Activated CD8-positive, alpha-beta memory T cell treated with anti-CD3 and anti-CD28 coated beads for 48 hours (primary cell): Measurements from ENCODE around the gene GRIN1.
"Not testable (repeated sequence)": the region's sequence is repeated elsewhere in the genome, so short reads cannot be mapped to it uniquely, and the experiment has no call there.

Experiments used
- DNase-seq, 3 experiments: peaks; one replicate each; pipeline ENCODE4 v3.0.0-alpha.2; 2020; ENCODE audit warnings: low read depth in 2 of 3, low spot score in 2 of 3

The GRIN1 gene

GRCh38 chr9:137110911-137111787 is 27.8 kb upstream of the GRIN1 start:
- no peak for DNase-seq

DNA sequence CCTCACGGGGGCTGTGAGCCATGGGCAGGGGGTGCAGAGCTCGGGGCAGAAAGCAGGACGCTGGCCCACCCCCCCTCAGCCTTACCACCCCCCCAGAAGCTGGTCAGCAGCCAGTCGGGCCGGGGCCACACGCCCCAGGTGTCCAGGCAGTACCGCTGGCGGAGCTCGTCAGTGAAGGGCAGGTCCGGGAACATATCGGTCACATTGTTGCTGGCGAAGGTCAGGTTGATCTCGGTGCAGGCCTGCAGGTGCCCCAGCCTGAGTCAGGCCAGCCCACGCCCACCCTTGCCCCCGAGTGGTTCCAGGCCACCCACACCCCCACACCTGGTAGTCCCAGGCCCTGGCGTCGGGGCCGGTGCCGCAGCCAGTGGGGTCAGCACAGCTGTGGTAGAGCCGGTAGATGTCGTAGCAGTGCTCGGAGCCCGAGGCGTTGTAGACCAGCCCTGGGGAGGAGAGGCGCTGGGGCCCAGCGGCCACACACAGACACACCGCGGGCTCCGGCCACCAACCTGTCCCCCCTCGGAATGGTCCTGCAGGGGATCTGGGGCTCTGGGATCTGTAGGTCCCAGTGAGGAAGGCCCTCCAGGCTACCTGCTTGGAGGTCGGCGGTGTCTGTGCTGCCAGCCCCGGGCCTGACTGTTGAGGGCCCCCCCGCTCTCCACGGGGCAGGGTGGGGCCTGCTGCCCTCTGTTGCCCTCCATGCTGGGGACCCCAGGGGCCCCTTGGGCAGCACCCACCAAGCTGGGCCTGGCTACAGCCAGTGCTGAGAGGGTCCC is 27.0 kb upstream of the GRIN1 start:
- no peak for DNase-seq

DNA sequence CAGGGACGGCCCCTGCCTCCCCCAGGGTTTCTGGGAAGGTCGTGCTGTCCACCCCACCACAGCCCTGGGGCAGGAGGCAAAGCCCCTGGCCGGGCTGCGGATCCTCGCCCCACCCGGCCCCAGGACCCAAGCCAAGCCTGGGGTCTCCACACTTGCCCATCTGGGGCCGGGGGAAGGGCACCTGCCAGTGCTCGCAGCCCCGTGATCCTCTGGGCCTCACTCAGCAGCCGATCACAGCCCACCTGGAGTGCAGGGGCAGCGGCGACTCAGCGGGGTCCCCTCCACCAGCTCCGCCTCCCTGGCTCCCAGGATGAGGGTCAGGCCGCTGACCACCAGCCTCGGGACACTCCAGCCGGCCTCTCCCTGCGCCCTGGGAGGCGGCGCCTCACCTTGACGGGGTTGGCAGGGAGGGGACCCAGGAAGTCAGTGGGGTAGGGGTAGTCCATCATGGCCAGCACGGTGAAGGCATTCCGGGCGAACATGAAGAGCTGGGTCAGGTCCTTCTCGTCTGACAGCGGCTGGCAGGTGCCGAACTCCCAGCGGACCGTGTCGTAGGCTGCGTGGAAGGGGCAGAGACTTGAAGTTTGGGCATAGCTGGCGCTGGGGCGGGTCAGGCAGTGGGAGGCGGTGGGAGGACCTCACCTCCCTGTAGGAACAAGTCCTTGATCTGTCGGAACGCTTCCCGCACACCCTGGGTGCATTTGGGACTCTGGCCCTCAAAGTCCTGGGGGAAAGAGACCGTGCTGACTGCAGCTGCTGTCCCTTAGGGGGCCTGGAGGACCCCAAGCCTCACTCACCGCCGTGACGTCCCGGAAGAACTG is 26.2 kb upstream of the GRIN1 start:
- no peak for DNase-seq

GRCh38 chr9:137113385-137114159 is 25.4 kb upstream of the GRIN1 start:
- no peak for DNase-seq

DNA sequence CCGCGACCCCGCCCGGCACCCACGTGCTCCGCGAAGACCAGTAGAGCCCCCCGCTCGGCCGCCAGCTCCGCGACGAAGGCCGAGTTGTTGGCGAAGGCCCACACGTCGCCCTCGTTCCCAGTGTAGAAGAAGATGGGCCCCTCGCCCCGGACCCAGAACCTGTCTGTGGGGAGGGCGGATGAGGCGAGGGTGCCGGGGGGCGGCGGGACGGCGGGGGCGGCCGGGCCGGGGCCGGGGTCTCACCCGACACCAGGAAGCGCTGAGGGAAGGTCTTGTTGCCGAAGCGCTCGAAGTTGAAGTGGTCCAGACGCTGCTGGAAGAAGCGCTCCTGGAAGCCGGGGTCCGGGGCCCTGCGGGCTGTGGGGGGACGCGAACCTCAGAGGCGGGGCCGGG is 24.7 kb upstream of the GRIN1 start:
- no peak for DNase-seq

GRCh38 chr9:137114613-137115393 is 24.2 kb upstream of the GRIN1 start, which contains the start of gene DPP7:
DPP7 (minus strand) TSS chr9:137114733; CDS start chr9:137114713, 20 bp downstream.
- DNase-seq: peak; percentile 49 to 66 (median 65)

- DNase-seq: no peak
These were observed 23.4 kb upstream of the GRIN1 start for GRCh38 chr9:137115394-137116026.

GRCh38 chr9:137116027-137116507 is 22.9 kb upstream of the GRIN1 start:
- no peak for DNase-seq

GRCh38 chr9:137116728-137117127 is 22.2 kb upstream of the GRIN1 start:
- no peak for DNase-seq

- no peak for DNase-seq
These were observed 21.7 kb upstream of the GRIN1 start for GRCh38 chr9:137117269-137117731.

GRCh38 chr9:137118092-137118603 is 20.8 kb upstream of the GRIN1 start:
- not testable (repeated sequence) for DNase-seq

DNA sequence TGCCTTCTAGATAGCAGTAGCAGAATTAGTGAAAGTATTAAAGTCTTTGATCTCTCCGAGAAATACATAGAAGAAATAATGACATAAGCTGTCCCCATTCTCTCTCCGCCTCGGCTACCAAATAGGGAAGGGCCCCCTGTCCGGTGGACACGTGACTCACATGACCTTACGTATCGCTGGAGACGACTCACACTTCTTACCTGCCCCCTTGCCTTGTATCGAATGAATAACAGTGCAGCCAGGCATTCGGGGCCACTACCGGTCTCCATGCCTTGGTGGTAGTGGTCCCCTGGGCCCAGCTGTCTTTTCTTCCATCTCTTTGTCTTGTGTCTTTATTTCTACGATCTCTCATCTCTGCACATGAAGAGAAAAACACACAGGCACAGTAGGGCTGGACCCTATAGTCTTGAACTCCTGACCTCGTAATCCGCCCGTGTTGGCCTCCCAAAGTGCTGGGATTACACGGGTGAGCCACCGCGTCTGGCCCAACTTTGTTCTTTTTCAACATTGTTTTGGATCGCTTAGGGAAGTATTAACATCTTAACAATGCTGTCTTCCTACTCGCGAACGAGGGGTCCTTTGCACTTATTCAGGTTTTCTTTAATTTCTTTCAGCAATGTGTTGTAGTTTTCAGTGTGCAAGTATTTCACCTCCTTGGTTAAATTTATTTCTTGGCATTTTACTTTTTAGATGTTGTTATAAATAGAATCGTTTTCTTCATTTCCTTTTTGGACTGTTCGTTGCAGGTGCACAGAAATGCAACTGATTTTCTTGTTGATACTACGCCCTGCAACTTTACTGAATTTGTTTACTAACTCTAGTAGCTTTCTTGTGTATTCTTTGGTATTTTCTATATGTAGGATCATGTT is 16.8 kb upstream of the GRIN1 start:
- DNase-seq: not testable (repeated sequence)

DNA sequence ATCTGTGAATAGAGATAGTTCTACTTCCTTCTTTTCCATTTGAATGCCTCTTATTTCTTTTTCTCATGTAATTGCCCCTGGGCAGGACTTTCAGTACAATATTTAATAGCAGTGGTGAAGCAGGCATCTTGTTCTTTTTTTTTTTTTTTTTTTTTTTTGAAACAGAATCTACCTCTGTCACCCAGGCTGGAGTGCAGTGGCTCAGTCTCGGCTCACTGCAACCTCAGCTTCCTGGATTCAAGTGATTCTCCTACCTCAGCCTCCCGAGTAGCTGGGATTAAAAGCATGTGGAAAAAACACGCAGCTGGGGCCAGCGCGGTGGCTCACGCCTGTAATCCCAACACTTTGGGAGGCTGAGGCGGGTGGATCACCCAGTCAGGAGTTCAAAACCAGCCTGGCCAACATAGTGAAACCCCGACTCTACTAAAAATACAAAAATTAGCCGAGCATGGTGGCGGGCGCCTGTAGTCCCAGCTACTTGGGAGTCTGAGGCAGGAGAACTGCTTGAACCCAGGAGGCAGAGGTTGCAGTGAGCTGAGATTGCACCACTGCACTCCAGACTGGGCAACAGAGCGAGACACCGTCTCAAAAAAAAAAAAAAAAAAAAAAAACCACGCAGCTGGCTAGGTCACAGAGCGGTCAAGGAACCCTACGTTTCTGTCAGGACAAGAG is 16.0 kb upstream of the GRIN1 start:
- DNase-seq: not testable (repeated sequence)

- no peak for DNase-seq
These were observed 15.5 kb upstream of the GRIN1 start for GRCh38 chr9:137123468-137123837.

DNA sequence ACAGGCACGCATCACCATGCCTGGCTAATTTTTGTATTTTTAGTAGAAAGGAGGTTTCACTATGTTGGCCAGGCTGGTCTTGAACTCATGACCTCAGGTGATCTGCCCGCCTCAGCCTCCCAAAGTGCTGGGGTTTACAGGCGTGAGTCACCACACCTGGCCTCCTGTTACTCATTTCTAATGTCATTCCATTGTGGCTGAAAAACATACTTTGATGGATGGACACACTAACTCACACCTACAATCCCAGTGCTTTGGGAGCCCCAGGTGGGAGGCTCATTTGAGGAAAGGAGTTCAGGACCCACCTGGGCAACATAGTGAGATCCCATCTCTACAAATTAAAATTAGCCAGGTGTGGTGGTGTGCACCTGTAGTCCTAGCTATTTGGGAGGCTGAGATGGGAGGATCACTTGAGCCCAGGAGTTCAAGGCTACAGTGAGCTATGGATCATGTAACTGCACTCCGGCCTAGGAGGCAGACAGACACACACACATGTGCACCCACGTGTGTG is 14.9 kb upstream of the GRIN1 start:
- not testable (repeated sequence) for DNase-seq

GRCh38 chr9:137126786-137127185 is 12.2 kb upstream of the GRIN1 start:
- DNase-seq: no peak
